HG03378 (cell line): ENCODE results near the gene LRRC36.

ENCODE experiments used
- ATAC-seq: cut with Tn5 transposase; IDR thresholded peaks from one replicate; pipeline ENCODE4 v1.9.1; 2021; ENCODE audit warnings: mild to moderate bottlenecking, moderate library complexity; ENCODE audit not compliant: unreplicated experiment

Gene LRRC36

DNA sequence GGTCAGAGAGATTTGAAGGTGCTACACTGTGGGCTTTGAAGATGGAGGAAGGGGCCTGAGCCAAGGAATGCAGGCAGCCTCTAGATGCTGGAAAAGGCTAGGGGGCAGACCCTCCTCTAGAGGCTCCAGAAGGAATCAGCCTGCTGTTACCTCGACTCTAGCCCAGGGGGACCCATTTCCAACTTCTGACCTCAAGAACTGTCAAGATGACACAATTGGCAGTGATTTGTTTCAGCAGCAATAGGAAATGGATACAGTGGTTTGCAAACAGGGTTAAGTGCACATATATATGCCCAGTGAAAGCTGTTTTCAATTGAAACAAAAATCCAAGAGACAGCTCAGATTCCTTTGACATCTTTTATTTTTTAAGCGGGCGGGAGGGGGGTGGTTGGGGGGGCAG lies 93.3 kb downstream of the LRRC36 start:
- ATAC-seq = no peak

DNA sequence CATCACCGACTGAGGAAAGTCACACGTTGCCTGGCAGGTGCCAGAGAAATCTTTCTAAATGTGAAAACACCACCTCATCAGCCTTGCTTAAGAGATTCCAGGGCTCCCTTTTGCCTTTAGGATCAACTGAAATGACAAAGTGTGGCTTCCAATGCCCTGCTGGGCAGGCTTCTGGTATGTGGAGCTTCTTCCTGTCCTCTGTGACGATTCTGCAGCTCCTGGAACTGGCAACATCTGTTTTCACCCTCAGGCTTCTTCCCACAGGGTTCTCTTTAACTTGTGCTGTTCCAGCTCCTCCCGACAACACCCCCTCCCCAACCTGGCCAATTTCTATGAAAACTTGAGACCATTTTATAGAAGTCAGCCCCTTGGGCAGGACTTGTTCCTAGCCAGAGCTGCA lies 94.4 kb downstream of the LRRC36 start:
- ATAC-seq = no peak

DNA sequence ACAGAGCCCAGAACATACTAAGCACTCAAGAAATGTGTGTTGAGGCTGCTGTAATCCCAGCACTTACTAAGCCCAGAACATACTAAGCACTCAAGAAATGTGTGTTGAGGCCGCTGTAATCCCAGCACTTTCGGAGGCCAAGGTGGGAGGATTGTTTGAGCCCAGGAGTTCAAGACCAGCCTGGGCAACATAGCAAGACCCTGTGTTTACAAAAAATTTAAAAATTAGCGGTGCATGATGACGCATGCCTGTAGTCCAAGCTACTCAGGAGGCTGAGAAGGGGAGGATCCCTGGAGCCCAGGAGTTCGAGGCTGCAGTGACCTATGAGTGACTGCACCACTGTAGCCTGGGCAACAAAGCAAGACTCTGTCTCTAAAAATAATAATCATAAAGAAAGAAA lies 96.4 kb downstream of the LRRC36 start:
- no peak for ATAC-seq

DNA sequence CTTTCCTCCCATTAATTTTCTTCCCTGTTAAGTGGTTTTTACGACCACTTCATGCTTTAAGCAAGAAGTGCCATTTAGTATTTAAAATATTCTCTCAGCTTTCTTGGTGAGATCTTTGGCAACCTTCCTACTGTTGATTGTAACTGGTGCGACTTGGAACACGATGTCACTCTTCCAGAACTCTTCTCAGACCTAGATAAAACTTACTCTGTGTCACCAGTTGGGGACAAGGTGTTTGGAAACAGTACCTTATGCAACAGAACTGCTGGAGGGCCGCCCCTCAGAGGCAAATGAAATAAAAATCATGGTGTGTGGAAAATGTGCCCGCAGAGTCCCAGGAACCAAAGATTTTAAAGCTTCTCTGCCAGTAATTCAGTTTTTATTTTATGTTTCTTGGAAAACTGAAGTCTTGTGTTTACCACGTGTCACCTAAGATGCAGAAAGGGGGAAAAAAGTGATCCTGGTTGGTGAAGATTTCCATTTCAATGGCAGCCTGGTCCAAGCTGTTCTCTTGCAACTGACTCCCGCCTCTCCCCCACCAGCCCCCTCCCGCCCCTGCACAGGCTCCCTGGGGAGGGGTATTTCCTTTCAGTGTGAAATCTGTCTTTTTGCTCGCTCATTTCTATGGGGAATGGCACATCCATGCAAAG lies 97.1 kb downstream of the LRRC36 start:
- ATAC-seq = no peak

DNA sequence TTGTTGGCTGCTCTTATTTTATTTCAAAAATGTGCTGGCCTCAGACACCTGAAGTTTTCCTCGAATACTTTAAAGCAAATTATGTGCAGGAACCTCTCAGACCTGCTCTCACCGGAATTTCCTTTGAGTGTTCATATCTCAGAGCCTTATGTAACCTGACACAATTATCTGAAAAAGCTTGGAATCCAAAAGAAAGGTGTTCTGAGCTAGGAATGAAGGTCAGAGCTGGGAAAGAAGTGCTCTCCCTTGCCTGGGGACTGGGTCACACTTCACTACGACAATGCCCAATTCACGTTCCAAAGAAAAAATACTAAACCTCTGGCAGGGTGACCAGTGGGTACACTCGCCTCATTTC lies 97.6 kb downstream of the LRRC36 start:
- ATAC-seq = no peak

DNA sequence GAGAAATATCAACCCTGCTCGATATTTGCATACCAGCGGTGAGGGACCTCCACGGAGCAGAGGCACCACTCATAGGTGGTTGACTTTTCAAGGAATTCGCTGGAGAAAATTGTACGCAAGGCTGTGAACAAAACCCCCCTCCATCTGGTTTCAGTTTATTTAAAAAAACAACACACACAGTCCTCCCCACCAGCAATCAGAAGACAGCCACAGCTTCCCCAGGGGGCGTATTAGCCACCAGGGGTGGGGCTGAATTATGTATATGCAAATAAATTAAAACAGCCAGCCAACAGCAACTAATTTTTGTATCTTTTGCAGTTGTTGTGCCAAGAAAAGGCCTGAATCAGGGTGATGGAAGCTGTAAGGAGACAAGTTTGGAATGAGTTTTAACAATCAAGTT lies 98.4 kb downstream of the LRRC36 start:
- ATAC-seq = no peak

DNA sequence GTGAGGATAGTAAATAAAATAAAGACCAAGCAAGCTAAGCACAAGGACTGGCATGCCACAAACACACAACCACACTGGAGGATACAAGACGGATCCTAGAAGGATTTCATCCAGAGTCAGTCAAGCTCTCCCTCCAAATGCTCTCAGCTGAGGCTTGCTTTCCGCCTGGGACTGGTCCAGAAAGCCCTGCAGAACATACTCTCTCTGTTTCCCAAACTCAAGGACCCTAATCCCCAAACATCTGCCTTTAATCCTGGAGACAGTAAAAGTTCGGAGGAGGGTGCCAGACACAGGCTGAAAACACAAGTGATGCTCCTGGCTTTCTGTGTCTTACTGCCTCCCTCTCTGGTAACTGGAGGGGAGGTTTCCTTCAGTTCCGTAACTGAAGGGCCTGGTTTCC lies 99.0 kb downstream of the LRRC36 start:
- no peak for ATAC-seq

DNA sequence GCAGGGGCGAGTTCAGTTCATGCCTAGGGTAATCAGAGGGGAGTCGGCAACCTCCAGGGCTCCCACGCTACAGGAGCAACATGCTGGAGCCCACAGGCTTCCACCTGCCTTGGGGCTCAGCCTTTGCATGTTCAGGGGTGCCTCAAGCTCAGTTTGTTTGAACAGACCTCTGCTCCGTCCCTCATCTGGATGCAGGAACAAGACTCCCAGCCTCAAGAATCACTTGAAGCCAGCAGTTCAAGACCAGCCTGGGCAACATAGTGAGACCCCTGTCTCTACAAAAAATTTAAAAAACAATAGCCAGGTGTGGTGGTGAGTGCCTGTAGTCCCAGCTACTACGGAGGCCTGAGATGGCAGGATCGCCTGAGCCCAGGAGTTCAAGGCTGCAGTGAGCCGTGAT lies 99.4 kb downstream of the LRRC36 start:
- no peak for ATAC-seq

DNA sequence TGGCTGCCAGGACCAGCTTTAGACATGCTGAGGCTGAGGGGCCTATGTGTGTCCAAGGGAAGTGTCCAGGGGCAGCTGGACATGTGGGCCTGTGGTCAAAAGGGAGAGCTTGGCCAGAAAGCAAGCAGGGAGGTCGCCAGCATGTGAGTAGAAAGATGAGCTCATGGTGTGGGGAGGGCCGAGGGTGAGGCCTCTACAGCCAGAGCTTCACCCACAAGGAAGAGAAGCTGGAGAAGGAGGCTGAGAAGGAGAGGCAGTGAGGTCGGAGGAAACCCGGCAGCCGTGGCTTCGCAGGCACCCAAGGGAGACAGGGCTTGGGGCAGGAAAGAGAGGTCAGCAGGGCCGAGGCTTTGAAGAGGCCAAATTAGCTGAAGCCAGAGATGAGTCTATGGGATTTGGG lies 100.3 kb downstream of the LRRC36 start:
- no peak for ATAC-seq

DNA sequence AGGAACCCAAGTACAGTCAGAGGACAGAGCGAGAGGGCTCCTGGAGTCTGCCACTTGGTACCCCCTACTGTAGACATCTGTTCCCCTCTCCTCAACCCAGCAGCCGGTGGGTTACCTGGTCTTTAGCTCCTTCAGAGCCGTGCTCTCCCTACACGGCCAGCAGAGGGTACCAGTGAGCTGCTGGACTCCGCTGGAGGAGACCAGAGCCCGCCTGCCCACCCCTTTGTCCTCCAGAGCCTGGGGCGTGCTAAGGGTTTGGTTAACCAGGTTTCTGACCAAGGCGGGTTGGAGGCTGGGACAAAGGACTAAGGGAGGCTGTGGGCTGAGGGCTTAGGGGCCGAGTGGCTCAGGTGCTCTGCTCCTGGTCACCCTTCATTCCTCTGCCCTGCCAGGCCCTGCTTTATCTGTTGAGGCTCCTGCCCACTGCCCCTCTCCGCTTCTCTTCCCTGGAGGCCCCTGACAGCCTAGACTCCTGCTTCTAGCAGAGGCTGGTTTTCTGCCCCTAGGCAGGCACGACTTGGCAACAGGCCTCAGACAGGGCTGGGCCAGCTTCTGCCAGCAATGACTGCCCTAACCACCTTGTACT lies 101.6 kb downstream of the LRRC36 start:
- no peak for ATAC-seq

DNA sequence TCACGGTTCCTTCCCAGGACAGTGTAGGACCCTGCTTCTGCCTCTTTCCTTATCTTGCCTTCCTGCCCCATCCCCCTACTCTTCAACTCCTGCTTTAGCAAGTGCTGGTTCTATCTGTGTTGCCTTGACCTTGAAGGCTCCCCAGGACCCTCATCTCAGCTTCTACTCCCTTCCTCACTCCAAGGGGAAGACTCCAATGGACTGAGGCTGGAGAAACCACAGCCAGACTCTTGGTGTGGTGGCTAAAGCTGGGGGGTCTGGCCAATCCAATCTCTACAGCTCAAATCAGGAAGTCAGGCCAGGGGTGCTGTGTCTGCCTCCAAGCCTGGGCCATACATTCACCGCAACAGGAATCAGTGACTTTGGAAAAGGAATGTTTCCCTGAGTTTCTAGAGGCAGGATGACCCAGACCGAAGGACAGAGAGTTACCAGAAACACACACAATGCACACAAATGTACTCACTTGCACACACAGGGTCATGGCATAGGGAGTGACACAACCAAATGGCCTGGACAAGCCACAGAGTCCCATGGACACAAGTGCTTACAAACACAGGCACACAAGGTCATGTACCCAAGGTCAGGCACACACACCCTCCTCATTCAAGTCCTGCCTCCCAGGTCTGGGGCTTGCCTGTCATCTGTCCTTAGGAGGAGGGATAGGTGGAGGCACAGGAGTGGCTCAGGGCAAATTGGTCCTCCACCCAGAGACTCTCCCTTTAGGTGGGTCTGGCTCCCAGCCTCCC lies 102.6 kb downstream of the LRRC36 start:
- no peak for ATAC-seq

DNA sequence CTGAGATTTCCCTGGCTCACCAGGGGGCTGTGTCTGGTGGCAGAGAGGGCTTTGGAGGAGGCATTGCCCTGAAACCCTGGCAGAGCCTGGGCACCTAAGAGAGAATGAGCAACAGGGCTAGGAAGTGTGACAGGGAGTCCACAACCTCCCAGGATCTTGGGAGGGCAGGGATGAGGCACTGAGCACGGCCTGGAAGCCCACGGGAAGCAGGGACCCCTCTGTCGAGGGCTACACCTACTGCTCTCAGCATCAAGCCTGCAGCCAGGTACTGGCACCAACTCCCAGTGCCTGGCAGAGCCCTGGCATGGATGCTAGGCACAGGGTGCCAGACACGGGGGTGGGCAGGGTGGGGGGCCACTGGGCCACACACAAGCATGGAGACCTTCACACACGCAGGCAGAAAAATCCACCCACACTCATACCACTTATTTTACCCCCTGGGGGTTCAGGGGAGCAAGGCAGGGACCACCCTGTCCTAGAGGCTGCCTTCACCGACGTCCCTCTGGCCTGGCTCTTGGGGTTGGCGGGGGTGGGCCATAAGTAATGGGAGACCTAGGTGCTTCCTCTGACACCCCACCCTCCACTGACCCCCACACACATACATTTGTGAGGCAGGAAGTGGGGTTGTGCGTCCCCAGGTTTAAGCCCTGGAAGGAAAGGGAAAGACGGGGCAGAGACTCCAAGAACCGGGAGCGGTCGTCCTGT lies 103.3 kb downstream of the LRRC36 start:
- no peak for ATAC-seq

DNA sequence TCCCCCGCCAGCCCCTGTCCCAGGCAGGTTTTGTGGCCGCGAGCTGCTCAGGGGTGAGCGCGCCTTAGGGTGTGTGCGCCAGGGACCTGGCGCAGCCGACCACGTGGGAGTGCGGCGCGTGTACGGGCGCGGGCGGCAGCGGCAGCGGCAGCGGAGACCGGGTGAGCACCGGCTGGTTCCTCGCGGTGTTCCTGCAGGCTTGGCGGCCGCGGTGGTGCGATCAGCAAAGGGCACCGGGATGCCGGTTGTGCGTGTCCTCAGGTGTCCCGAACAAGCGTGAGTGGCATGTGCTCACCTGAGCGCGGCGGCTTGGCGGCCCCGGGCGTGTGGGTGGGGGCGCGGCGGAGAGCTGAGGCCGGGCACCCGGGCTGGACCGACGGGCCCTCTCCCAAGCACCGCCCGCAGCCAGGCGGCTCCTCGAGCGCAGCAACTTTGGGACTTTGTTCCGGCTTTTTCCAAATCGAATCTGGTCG lies 103.9 kb downstream of the LRRC36 start:
- ATAC-seq = no peak

DNA sequence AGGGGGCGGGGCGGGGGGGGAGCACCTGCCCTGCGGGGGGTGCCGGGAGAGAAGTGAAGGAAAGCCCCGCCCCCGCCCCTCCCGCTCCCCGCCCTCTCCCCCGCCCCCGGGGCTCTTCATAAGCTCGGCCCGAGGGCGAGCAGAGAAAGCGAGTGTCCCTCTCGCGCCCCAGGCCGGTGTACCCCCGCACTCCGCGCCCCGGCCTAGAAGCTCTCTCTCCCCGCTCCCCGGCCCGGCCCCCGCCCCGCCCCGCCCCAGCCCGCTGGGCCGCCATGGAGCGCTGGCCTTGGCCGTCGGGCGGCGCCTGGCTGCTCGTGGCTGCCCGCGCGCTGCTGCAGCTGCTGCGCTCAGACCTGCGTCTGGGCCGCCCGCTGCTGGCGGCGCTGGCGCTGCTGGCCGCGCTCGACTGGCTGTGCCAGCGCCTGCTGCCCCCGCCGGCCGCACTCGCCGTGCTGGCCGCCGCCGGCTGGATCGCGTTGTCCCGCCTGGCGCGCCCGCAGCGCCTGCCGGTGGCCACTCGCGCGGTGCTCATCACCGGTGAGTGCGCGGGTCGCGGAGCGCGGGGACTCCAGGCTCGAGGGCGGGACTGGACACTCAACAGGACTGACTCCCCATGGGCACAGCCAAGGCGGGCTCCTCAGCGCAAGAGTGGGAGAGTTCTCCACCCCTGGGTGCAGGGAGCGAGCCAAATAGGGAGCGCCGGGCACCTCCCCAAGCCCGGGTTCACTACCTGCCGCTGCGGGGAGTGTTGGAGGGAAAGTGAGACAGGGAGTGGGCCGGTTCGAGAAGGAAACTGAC lies 104.6 kb downstream of the LRRC36 start, which contains the start of gene HSD11B2:
Gene HSD11B2, plus strand, starts transcription at position 145 of the 798 bp plus-strand sequence. Its CDS starts 128 bp downstream, at position 273.
- ATAC-seq = no peak

DNA sequence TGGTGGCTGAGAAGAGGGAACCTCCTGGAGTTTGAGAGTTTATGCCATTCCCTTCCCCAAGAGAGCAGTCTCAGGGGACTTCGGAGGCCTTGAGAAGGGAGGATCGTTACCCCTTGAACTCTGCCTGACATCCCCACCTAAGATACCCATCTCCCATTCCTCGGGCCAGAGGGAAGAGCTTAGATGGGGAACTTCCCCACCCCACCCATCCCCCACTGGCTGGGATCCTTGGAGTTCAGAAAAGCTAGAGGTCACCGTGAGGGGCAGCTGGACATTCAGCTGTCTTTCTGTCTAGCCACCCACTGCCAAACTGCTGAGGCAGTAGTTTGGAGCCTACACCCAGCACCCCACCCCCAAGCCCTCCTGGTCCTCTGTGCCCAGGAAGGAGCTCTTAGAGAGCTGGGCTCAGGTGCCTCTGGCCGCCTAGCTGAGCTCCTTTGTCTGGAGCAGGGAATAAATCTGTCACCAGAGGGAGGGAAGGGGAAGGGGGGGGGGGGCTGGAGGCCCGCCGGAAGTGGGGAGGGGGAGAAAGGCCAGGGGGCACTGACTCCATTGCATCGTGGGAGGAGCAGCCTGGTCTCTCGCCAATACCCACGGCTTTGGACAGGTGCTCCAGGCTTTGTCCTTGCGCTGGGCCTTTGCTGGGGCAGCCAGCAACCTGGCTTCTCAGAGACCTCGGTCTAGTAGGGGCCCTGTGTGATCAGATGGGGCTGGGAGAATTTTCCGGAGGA lies 105.3 kb downstream of the LRRC36 start:
- ATAC-seq = no peak

DNA sequence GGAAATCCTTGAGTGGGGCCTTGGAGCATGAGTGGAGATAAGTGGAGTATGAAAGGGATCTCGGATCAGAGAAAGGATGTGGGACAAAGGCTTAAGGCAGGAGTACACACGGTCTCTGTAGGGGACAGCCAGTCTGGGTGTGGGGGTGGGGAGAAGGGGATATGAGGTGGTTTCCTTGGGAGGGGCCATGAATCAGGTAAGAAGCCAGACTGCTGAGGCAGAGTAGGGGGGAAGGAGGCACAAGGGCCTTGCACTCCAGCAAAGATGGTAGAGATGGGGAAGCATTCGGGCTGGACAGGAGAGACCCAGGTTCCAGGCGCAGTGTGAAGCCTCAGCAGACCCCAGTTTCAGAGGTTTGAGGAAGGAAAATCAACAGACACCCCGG lies 105.9 kb downstream of the LRRC36 start:
- ATAC-seq = no peak

DNA sequence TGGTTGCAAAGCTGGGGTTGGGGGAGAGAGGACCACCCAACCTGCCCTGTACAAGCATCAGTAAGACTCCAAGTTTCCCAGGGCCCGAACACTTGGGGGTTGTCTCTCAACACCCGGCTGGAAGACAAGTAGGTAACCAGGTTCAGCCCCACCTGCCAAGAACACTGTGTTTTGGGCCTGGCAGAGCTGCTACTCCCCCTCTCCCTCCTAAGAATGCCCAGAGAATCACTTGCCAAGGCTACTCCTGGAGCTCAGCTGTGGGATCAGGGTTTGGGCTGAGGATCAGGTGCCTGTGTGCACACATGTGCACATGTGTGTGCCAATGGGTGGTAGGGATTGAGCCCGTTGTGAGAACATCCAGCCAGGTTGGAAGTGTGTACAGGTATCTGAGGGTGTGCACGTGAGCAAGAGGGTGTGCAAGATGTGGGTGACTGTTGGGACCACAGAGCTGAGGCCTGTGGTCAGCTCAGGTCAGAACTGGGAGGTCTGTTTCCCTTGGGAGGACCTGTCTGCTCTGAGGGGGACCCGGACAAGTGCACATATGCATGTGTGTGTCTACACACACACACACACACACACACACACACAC lies 106.6 kb downstream of the LRRC36 start:
- no peak for ATAC-seq
